Sciatic nerve (tissue), 2 donors: ENCODE data around the gene C10orf95. TPM values are rescaled to one million over a fixed set of nuclear protein-coding genes. Genes with fewer than 3 reads are reported as not detected.
A peak's percentile ranks its signal among the peaks of the same experiment; 100 is the strongest.

ENCODE experiments used
- ATAC-seq: fragments of 200-7000 bp; cut with Tn5 transposase; one replicate; pipeline ENCODE4 v1.9.1; 2020; ENCODE audit warnings: mild to moderate bottlenecking, moderate library complexity
- DNase-seq: peaks from one replicate; pipeline ENCODE4 v3.0.0-alpha.2; 2020; ENCODE audit warnings: low spot score
- intact Hi-C: fragments of 100-400 bp; cut with DNase I; formaldehyde crosslinking; loops from one replicate; pipeline ENCODE4 v1.14.2; 2022
- total RNA-seq: library from RNA; stranded (reverse); fragmentation: NEBNext Ultra II Directional; extraction: Animal tissue kit (Norgen Biotek cat#: 25700); gene quantifications from one replicate; pipeline ENCODE4 v1.2.1, GENCODE V29; 2021
- donor health status: DM: no; HTN: no; CAD: no.
- donor health status: DM: no; HTN: no; CAD: no.

C10orf95 gene
- total RNA-seq, 1 donor from 2014 or later = not detected

- intact Hi-C loops = no loop called here
- no peak for DNase-seq
- no peak for ATAC-seq
These were observed 29.4 kb downstream of the C10orf95 start for GRCh38 chr10:102421757-102422512.

- DNase-seq (no peak), ATAC-seq (no peak)
- intact Hi-C loops = no loop called here
These were observed 29.9 kb downstream of the C10orf95 start for GRCh38 chr10:102421507-102421756.

- DNase-seq (peak; percentile 99), ATAC-seq (peak; percentile 93)
- intact Hi-C loops = no loop called here
These were observed 30.4 kb downstream of the C10orf95 start, which contains the start of gene FBXL15 for GRCh38 chr10:102420714-102421506. Gene FBXL15 (plus strand): TSS chr10:102420836. CDS start chr10:102421130, 294 bp downstream.

GRCh38 chr10:102420181-102420713 lies 31.1 kb downstream of the C10orf95 start:
- ATAC-seq (no peak), DNase-seq (no peak)
- intact Hi-C loops = no loop called here

GRCh38 chr10:102419269-102420180 lies 31.8 kb downstream of the C10orf95 start:
- intact Hi-C loops = no loop called here
- DNase-seq = peak; percentile 79
- peak; percentile 40 for ATAC-seq

GRCh38 chr10:102418622-102419268 lies 32.6 kb downstream of the C10orf95 start, which contains the start of gene PSD:
Gene PSD (minus strand): TSS chr10:102418785. CDS start chr10:102417038, 1,747 bp downstream.
- ATAC-seq (no peak), DNase-seq (no peak)
- intact Hi-C loops = no loop called here

- intact Hi-C loops = no loop called here
- DNase-seq (no peak), ATAC-seq (no peak)
These were observed 34.6 kb downstream of the C10orf95 start for GRCh38 chr10:102416695-102417094.

- ATAC-seq (no peak), DNase-seq (no peak)
- intact Hi-C loops = no loop called here
These were observed 35.1 kb downstream of the C10orf95 start for GRCh38 chr10:102416283-102416682.

- intact Hi-C loops = no loop called here
- ATAC-seq (no peak), DNase-seq (no peak)
These were observed 36.6 kb downstream of the C10orf95 start for GRCh38 chr10:102414749-102415148.

GRCh38 chr10:102413806-102414561 lies 37.4 kb downstream of the C10orf95 start:
- ATAC-seq (no peak), DNase-seq (no peak)
- intact Hi-C loops = no loop called here

GRCh38 chr10:102413053-102413705 lies 38.2 kb downstream of the C10orf95 start:
- DNase-seq (no peak), ATAC-seq (no peak)
- intact Hi-C loops = no loop called here

- intact Hi-C loops = no loop called here
- ATAC-seq = no peak
- no peak for DNase-seq
These were observed 39.0 kb downstream of the C10orf95 start for GRCh38 chr10:102412293-102412692.

GRCh38 chr10:102411341-102412255 lies 39.7 kb downstream of the C10orf95 start:
- DNase-seq (no peak), ATAC-seq (no peak)
- intact Hi-C loops = no loop called here

- intact Hi-C loops = no loop called here
- DNase-seq = no peak
These were observed 40.8 kb downstream of the C10orf95 start for GRCh38 chr10:102410429-102411073.

GRCh38 chr10:102409604-102410428 lies 41.5 kb downstream of the C10orf95 start:
- ATAC-seq (no peak), DNase-seq (no peak)
- intact Hi-C loops = no loop called here

More at GRCh38 chr10:102410429-102411073, 40.8 kb downstream of the C10orf95 start:
- ATAC-seq = peak; percentile 9
